Activated CD4-positive, CD25-positive, alpha-beta regulatory T cell (primary cell): ENCODE measurements around the gene TULP4.
"Not testable (repeated sequence)": the region's sequence is repeated elsewhere in the genome, so short reads cannot be mapped to it uniquely, and the experiment has no call there.

Source experiments
- DNase-seq, 4 experiments: peaks; one replicate each; lab custom pipeline; 2025; lab: John Stamatoyannopoulos, UW

The TULP4 gene

GRCh38 chr6:158531970-158532369, 219.7 kb downstream of the TULP4 start:
- DNase-seq: no peak

- DNase-seq: peak; percentile 31 to 60 (median 40)
Observed at GRCh38 chr6:158536084-158536890, 224.0 kb downstream of the TULP4 start.

- DNase-seq: no peak
Observed at GRCh38 chr6:158536891-158537798, 224.9 kb downstream of the TULP4 start.

- DNase-seq: no peak
Observed at GRCh38 chr6:158538741-158539140, 226.5 kb downstream of the TULP4 start.

- no peak for DNase-seq
Observed at GRCh38 chr6:158539413-158539812, 227.1 kb downstream of the TULP4 start.

- no peak for DNase-seq
Observed at GRCh38 chr6:158539881-158540280, 227.6 kb downstream of the TULP4 start.

- no peak for DNase-seq
Observed at GRCh38 chr6:158543606-158544185, 231.4 kb downstream of the TULP4 start.

GRCh38 chr6:158544428-158544827, 232.2 kb downstream of the TULP4 start:
- DNase-seq: no peak

GRCh38 chr6:158545043-158545966, 233.0 kb downstream of the TULP4 start:
- no peak for DNase-seq

GRCh38 chr6:158548418-158549161, 236.3 kb downstream of the TULP4 start:
- no peak for DNase-seq

GRCh38 chr6:158552055-158552795, 240.0 kb downstream of the TULP4 start:
- no peak for DNase-seq

GRCh38 chr6:158552796-158553138, 240.5 kb downstream of the TULP4 start:
- no peak for DNase-seq

- DNase-seq: no peak
Observed at GRCh38 chr6:158554611-158555361, 242.5 kb downstream of the TULP4 start.

GRCh38 chr6:158556113-158556512, 243.8 kb downstream of the TULP4 start:
- DNase-seq: no peak

- DNase-seq: not testable (repeated sequence)
Observed at GRCh38 chr6:158557110-158557509, 244.8 kb downstream of the TULP4 start.

GRCh38 chr6:158557927-158558326, 245.7 kb downstream of the TULP4 start:
- DNase-seq: no peak

- DNase-seq: no peak
Observed at GRCh38 chr6:158558415-158559306, 246.4 kb downstream of the TULP4 start.

- DNase-seq: no peak
Observed at GRCh38 chr6:158559338-158559894, 247.2 kb downstream of the TULP4 start.
